ENCODE data around the gene ILK. TPM values are rescaled to one million over a fixed set of nuclear protein-coding genes. Genes with fewer than 3 reads are reported as not detected.

The ILK gene
- total RNA-seq, 1 donor from 2014 or later: 133 TPM

GRCh38 chr11:6608726-6609501 is 5.3 kb downstream of the ILK start:
- Mint-ChIP-seq H3K9me3 (ENCODE audit: low read depth) (no peaks in the 10 kb centered on the region), H3K27me3 (no peaks in the 10 kb centered on the region), H3K4me1 (ENCODE audit: low read depth) (peaks cover 23% of the 10 kb centered on the region), H3K4me3 (ENCODE audit: low read depth) (no peak overlapping the region), H3K36me3 (ENCODE audit: insufficient read depth) (peaks cover 19% of the 10 kb centered on the region), H3K27ac (peak overlapping the region; percentile 75)
- DNase-seq (ENCODE audit: low spot score, unreplicated experiment): no peak
- no peak for TF ChIP-seq CTCF (IDR thresholded peaks at IDR 0.05; ENCODE audit: unreplicated experiment)

- Mint-ChIP-seq H3K4me1 (ENCODE audit: low read depth) (peaks cover 23% of the 10 kb centered on the region), H3K36me3 (ENCODE audit: insufficient read depth) (peaks cover 19% of the 10 kb centered on the region), H3K27me3 (no peaks in the 10 kb centered on the region), H3K27ac (peak overlapping the region; percentile 92), H3K4me3 (ENCODE audit: low read depth) (peak overlapping the region; percentile 52), H3K9me3 (ENCODE audit: low read depth) (no peaks in the 10 kb centered on the region)
- no peak for DNase-seq (ENCODE audit: low spot score, unreplicated experiment)
- TF ChIP-seq CTCF (IDR thresholded peaks at IDR 0.05; ENCODE audit: unreplicated experiment): no peak
Measured at GRCh38 chr11:6609502-6610015, 6.0 kb downstream of the ILK start.

GRCh38 chr11:6610591-6610990 is 7.0 kb downstream of the ILK start:
- H3K4me1 Mint-ChIP-seq (ENCODE audit: low read depth): peaks cover 23% of the 10 kb centered on the region
- peak overlapping the region; percentile 82 for H3K4me3 Mint-ChIP-seq (ENCODE audit: low read depth)
- no peaks in the 10 kb centered on the region for H3K27me3 Mint-ChIP-seq
- H3K36me3 Mint-ChIP-seq (ENCODE audit: insufficient read depth): peaks cover 19% of the 10 kb centered on the region
- H3K27ac Mint-ChIP-seq: peak overlapping the region; percentile 13
- no peak for TF ChIP-seq CTCF (IDR thresholded peaks at IDR 0.05; ENCODE audit: unreplicated experiment)
- DNase-seq (ENCODE audit: low spot score, unreplicated experiment): no peak
- no peaks in the 10 kb centered on the region for H3K9me3 Mint-ChIP-seq (ENCODE audit: low read depth)

GRCh38 chr11:6611092-6611962 is 7.8 kb downstream of the ILK start:
- Mint-ChIP-seq H3K4me1 (ENCODE audit: low read depth) (peaks cover 19% of the 10 kb centered on the region), H3K4me3 (ENCODE audit: low read depth) (peak overlapping the region; percentile 82), H3K27ac (peak overlapping the region; percentile 93), H3K36me3 (ENCODE audit: insufficient read depth) (peaks cover 21% of the 10 kb centered on the region), H3K27me3 (no peaks in the 10 kb centered on the region), H3K9me3 (ENCODE audit: low read depth) (no peaks in the 10 kb centered on the region)
- TF ChIP-seq CTCF (IDR thresholded peaks at IDR 0.05; ENCODE audit: unreplicated experiment): no peak
- no peak for DNase-seq (ENCODE audit: low spot score, unreplicated experiment)

GRCh38 chr11:6611963-6612212 is 8.3 kb downstream of the ILK start:
- H3K27me3 Mint-ChIP-seq: no peaks in the 10 kb centered on the region
- no peaks in the 10 kb centered on the region for H3K9me3 Mint-ChIP-seq (ENCODE audit: low read depth)
- peaks cover 21% of the 10 kb centered on the region for H3K36me3 Mint-ChIP-seq (ENCODE audit: insufficient read depth)
- DNase-seq (ENCODE audit: low spot score, unreplicated experiment): no peak
- no peak for TF ChIP-seq CTCF (IDR thresholded peaks at IDR 0.05; ENCODE audit: unreplicated experiment)
- peaks cover 14% of the 10 kb centered on the region for H3K4me1 Mint-ChIP-seq (ENCODE audit: low read depth)
- H3K27ac Mint-ChIP-seq: peak overlapping the region; percentile 93
- peak overlapping the region; percentile 82 for H3K4me3 Mint-ChIP-seq (ENCODE audit: low read depth)
